GM12874 (cell line): Measurements from ENCODE around the gene ROR1.

Experiments
- TF ChIP-seq, protein P1 (sequence below): IDR thresholded peaks from 2 replicates; pipeline ENCODE4 v1.5.1; 2011; ENCODE audit warnings: low read depth, mild to moderate bottlenecking, control low read depth, low read length, moderate library complexity; ENCODE audit not compliant: insufficient read depth

Gene ROR1

DNA sequence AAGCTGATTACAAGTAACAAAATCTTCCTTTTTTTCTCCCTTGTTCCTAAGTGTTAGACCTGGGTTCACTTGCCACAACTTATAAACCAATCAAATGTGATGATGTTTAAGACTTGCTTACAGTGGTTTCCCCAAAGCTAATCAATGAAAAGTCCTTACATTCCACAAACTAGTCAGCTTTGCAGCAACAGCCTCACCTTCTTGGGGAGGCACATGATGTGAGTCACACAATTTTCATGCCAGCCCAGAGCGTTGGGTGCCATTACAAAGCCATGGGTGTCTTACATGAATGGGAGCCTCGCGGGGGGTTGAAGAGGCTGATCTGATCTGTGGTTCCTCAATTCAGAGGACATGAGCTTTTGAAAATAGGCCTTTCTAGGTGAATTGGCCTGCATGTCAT, 338.0 kb downstream of the ROR1 start:
- TF ChIP-seq, protein P1, sequence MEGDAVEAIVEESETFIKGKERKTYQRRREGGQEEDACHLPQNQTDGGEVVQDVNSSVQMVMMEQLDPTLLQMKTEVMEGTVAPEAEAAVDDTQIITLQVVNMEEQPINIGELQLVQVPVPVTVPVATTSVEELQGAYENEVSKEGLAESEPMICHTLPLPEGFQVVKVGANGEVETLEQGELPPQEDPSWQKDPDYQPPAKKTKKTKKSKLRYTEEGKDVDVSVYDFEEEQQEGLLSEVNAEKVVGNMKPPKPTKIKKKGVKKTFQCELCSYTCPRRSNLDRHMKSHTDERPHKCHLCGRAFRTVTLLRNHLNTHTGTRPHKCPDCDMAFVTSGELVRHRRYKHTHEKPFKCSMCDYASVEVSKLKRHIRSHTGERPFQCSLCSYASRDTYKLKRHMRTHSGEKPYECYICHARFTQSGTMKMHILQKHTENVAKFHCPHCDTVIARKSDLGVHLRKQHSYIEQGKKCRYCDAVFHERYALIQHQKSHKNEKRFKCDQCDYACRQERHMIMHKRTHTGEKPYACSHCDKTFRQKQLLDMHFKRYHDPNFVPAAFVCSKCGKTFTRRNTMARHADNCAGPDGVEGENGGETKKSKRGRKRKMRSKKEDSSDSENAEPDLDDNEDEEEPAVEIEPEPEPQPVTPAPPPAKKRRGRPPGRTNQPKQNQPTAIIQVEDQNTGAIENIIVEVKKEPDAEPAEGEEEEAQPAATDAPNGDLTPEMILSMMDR = no peak

DNA sequence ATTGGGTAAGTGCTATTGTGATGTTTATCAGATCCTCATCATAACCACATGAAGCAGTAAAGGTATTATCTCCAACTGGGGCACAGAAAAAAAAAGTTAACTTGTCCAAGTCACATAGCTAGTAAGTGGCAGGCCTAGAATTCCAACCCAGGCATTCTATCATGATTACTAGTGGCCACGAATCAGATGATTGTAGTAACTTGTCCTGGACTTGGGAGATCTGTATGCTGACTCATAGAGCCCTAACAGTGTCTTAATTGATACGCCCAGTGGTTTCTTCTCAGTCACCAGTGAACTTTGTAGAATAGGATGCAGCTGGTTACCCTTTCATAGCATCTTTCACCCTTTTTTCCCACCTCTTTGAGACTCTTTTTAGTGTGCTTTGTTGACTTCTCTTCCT, 338.5 kb downstream of the ROR1 start:
- TF ChIP-seq, protein P1 = no peak

DNA sequence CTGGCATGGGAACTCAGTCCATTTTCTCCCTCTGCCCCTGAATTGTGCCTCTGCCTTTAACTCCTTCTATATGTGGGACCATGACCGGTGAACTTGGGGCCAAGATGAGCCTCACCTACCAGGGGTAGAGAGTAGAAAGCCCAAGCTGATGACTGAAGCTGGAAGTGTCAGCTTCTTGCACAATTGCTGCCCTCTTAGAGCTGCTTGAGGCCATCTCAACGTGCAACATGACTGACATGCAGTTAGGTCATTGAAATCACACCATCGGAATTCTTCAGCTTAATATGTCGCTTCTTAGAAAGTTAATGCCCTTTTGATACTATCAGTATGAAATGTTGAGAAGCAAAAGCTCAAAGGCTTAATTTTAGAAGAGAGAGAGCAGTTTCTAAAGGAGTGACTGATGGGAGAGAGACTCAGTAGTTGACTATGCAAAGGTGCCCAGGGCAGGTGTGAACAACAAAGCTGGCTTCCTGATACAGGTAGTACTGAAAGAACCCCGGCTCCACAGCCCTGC, 340.3 kb downstream of the ROR1 start:
- TF ChIP-seq, protein P1 = no peak

DNA sequence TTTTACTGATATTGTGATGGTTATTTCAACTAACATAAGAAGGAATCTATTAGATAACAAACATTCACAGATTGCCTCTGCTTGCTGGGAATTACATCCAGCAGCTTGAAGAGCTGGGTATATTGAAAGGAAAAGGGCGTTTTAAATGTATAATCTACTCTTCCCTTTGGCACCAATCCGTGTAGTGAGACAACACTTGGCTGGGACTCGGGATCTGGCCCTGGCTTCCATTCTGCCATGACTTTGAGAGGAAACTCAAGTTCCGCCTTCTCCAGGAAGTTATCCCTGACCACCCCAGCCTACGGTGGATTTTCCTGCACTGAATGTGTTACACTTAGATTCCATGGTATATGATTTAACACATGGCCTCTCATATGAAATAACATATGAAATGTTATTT, 342.7 kb downstream of the ROR1 start:
- TF ChIP-seq, protein P1 = no peak

DNA sequence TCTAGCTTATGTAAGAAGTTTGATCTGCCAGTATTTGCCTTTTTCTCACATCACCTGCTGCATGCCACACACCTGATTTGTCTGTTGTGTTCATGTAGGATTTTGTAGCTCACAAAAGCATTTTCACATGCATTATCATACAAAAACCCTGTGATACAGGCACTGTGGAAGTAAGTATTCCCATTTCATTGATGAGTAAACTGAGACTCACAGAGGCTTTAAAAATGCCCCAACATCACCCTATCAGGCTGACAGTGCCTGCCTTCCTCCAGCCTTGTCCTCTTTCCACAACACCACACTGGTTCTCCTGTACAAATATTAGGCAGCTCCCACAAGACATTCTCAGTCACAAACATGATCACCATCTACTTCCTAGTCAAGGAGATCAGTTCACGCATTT, 343.7 kb downstream of the ROR1 start:
- TF ChIP-seq, protein P1 = no peak

DNA sequence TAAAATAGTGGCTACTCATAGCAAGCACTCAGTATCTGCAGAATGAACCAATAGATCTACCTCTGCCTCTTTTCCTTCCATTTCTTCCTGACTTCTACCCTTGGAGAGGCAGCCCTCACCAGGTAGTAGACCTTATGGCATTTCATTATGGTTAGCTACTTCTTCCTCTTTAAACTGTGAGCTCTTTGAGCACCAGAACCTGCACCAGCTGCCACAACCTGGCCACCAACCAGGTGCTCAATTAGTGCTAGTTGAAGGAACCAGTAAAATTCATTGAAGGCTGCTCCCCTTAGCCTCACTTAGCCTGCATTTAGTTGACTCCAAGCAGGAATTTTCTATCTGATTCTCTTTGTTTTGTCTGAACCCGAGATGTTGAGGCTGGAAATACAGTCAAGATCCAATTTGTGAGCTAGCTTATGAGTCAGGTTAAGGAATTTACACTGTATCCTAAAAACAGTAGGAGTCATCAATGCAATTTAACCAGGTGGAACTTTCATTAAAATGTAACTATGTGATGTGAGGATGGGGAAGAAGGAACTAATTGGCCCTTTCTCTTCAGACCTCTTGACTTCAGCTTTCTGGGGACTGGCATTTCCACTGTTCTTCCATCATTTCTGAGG, 348.1 kb downstream of the ROR1 start:
- TF ChIP-seq, protein P1 = no peak

DNA sequence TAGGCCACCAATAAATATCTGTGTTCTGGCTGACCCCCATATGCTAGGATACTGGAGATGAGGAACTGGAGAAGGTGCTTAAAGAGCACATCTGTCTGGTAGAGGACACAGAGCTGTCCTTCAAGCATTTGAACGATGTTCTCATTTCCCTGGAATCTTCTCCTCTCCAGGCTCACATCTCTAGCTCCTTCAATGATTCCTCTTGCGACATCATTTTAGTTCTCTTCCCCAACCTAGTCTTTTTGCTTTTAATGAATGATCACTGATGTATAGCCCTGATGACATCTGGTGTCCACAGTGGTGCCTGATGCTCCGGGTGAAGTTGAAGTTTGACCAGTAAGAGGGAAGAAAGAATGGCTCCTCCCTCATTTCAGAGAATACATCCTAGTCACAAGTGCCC, 348.8 kb downstream of the ROR1 start:
- TF ChIP-seq, protein P1 = no peak
